ENCODE data around the gene GK.
"Not testable (repeated sequence)": the region's sequence is repeated elsewhere in the genome, so short reads cannot be mapped to it uniquely, and the experiment has no call there.

Gene GK

GRCh38 chrX:30713061-30713525 is 59.9 kb downstream of the GK start:
- peak; percentile 57 for DNase-seq

GRCh38 chrX:30714138-30714537 is 60.9 kb downstream of the GK start:
- no peak for DNase-seq

- no peak for DNase-seq
Measured at GRCh38 chrX:30715976-30716375, 62.8 kb downstream of the GK start.

GRCh38 chrX:30733852-30734660 is 80.8 kb downstream of the GK start:
- no peak for DNase-seq

- no peak for DNase-seq
Measured at GRCh38 chrX:30734782-30735181, 81.6 kb downstream of the GK start.

- peak; percentile 35 for DNase-seq
Measured at GRCh38 chrX:30735839-30736238, 82.6 kb downstream of the GK start.

GRCh38 chrX:30741545-30741944 is 88.3 kb downstream of the GK start:
- DNase-seq: no peak

GRCh38 chrX:30748342-30748960 is 95.2 kb downstream of the GK start:
- no peak for DNase-seq

- no peak for DNase-seq
Measured at GRCh38 chrX:30751497-30751896, 98.3 kb downstream of the GK start.

GRCh38 chrX:30762755-30763154 is 109.5 kb downstream of the GK start:
- DNase-seq: no peak

- DNase-seq: not testable (repeated sequence)
Measured at GRCh38 chrX:30773764-30774163, 120.5 kb downstream of the GK start.

- DNase-seq: no peak
Measured at GRCh38 chrX:30777575-30777974, 124.4 kb downstream of the GK start.

- no peak for DNase-seq
Measured at GRCh38 chrX:30779453-30780030, 126.3 kb downstream of the GK start.

Data from fibroblast of skin of right quadriceps (primary cell).